Panc1 (cell line): Measurements from ENCODE around the gene APOO. TPM values are rescaled to one million over a fixed set of nuclear protein-coding genes. Genes with fewer than 3 reads are reported as not detected.

Experiments
- ATAC-seq: fragments of 200-7000 bp; cut with Tn5 transposase; 2 replicates; pipeline ENCODE4 v1.9.1; 2020; ENCODE audit warnings: mild to moderate bottlenecking, moderate library complexity
- BruUV-seq: library from RNA; stranded (reverse); fragments of 400-500 nt; replicated peaks from 2 replicates; lab custom pipeline; 2021; lab: Mats Ljungman, UMichigan
- CTCF ChIA-PET: fragments of 300-600 bp; sonication (Branson Sonifier 250); formaldehyde crosslinking; loops from one replicate; lab custom pipeline; 2022; ENCODE audit warnings: antibody characterized with exemption; lab: Charles Lee
- POLR2A ChIA-PET: fragments of 300-600 bp; sonication (Branson Sonifier 250); formaldehyde crosslinking; loops from one replicate; lab custom pipeline; 2022; ENCODE audit warnings: antibody characterized with exemption; lab: Charles Lee
- DNase-seq: peaks from one replicate; pipeline ENCODE4 v3.0.0-alpha.2; 2010; ENCODE audit warnings: low read depth, low spot score
- H3K27ac ChIP-seq: 2 replicates; pipeline ENCODE4 v1.5.1; 2011; ENCODE audit warnings: mild to moderate bottlenecking, low read length, inconsistent platforms
- H3K27me3 ChIP-seq: fragments of 200-500 bp; sonication (Bioruptor generic); 2 replicates; pipeline ENCODE4 v1.6.0; 2014; ENCODE audit warnings: low read length, inconsistent platforms; ENCODE audit not compliant: control insufficient read depth, insufficient read depth
- H3K36me3 ChIP-seq: fragments of 200-500 bp; sonication (Bioruptor generic); 2 replicates; pipeline ENCODE4 v1.5.1; 2014; ENCODE audit warnings: inconsistent platforms, mild to moderate bottlenecking, low read length, moderate library complexity; ENCODE audit not compliant: control insufficient read depth, insufficient read depth
- H3K4me1 ChIP-seq: 2 replicates; pipeline ENCODE4 v1.5.1; 2011; ENCODE audit warnings: inconsistent platforms, mild to moderate bottlenecking, low read length, moderate library complexity; ENCODE audit not compliant: control insufficient read depth, insufficient read depth
- H3K4me3 ChIP-seq, 2 experiments: 2 replicates each; pipeline ENCODE4 v1.5.1; 2011 to 2012; ENCODE audit warnings: low read depth in 2 of 2, low read length in 2 of 2, mild to moderate bottlenecking in 2 of 2, inconsistent platforms in 1 of 2, moderate library complexity in 1 of 2
- H3K9me3 ChIP-seq: fragments of 200-500 bp; sonication (Bioruptor generic); 2 replicates; pipeline ENCODE4 v1.5.1; 2014; ENCODE audit warnings: low read depth, mild to moderate bottlenecking, inconsistent platforms, low read length, moderate library complexity; ENCODE audit not compliant: control insufficient read depth, insufficient read depth
- POLR2AphosphoS5 ChIP-seq: IDR thresholded peaks from 2 replicates; pipeline ENCODE4 v1.6.1; 2012; ENCODE audit warnings: mild to moderate bottlenecking, low read depth, low read length, moderate library complexity
- REST ChIP-seq, 2 experiments: IDR thresholded peaks; 2 replicates each; pipeline ENCODE4 v1.6.1; 2011 to 2012; ENCODE audit warnings: low read depth in 2 of 2, control low read depth in 1 of 2, low read length in 1 of 2, mild to moderate bottlenecking in 1 of 2, moderate library complexity in 1 of 2; ENCODE audit not compliant: insufficient read depth in 1 of 2
- SIN3A ChIP-seq: IDR thresholded peaks from 2 replicates; pipeline ENCODE4 v1.6.1; 2012; ENCODE audit warnings: low read depth, mild to moderate bottlenecking, low read length, moderate library complexity, borderline replicate concordance; ENCODE audit not compliant: insufficient read depth
- TCF7L2 ChIP-seq: IDR thresholded peaks from 2 replicates; pipeline ENCODE4 v1.6.1; 2011; ENCODE audit warnings: mild to moderate bottlenecking, low read depth, low read length, inconsistent platforms
- in situ Hi-C: cut with HindIII; loops from 2 replicates; pipeline ENCODE4 v1.10.0; 2016; ENCODE audit warnings: low sequenced_read_pairs, low pct_unique_long_range_greater_than_20kb
- intact Hi-C: fragments of 100-400 bp; cut with micrococcal nuclease; formaldehyde crosslinking; loops from one replicate; pipeline ENCODE4 v1.10.0; 2022; ENCODE audit not compliant: unreplicated experiment
- total RNA-seq: library from RNA; stranded (reverse); gene quantifications from one replicate; pipeline ENCODE4 v1.2.1, GENCODE V29; 2021; ENCODE audit not compliant: unreplicated experiment
- TF ChIP-seq, protein P1 (sequence below): fragments of 450-650 bp; IDR thresholded peaks from 2 replicates; pipeline ENCODE4 v1.5.1; 2017; ENCODE audit warnings: mild to moderate bottlenecking

The APOO gene
- total RNA-seq, 1 experiment from 2014 or later, result 36.8 TPM

DNA sequence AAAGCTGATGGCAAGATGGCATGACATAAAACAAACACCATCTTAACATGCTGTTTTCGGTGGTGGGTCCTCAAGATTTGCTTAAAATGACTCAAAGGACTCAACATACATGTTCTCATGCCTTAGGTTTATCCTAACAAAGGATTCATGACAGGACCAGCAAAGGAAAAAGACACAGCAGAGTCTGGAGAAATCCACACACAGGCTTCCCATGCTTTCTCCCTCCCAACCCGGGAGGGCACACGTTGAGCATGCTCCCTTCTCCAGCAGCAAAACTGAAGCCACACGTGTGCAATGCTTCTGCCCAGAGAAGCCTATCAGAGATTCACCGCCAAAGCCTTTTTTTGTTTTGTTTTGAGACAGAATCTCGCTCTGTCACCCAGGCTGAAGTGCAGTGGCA lies 84.9 kb downstream of the APOO start:
- H3K4me3 ChIP-seq, result no peak overlapping the region
- DNase-seq (no peak), ATAC-seq (peak; percentile 51; the same call in 1 of the 2 replicates)
- peaks cover 3% of the 10 kb centered on the region; the same call in 1 of the 2 replicates for H3K4me1 ChIP-seq
- peak overlapping the region; percentile 65 for H3K27ac ChIP-seq
- POLR2A ChIA-PET, result no interaction called here
- no TSS peak for BruUV-seq
- in situ Hi-C loops, result no loop called here
- intact Hi-C loops, result no loop called here
- no peaks in the 10 kb centered on the region for H3K36me3 ChIP-seq
- CTCF ChIA-PET, result no interaction called here
- H3K27me3 ChIP-seq, result no peaks in the 10 kb centered on the region
- no peaks in the 10 kb centered on the region for H3K9me3 ChIP-seq
- no peak for TF ChIP-seq SIN3A
- TF ChIP-seq, protein P1, sequence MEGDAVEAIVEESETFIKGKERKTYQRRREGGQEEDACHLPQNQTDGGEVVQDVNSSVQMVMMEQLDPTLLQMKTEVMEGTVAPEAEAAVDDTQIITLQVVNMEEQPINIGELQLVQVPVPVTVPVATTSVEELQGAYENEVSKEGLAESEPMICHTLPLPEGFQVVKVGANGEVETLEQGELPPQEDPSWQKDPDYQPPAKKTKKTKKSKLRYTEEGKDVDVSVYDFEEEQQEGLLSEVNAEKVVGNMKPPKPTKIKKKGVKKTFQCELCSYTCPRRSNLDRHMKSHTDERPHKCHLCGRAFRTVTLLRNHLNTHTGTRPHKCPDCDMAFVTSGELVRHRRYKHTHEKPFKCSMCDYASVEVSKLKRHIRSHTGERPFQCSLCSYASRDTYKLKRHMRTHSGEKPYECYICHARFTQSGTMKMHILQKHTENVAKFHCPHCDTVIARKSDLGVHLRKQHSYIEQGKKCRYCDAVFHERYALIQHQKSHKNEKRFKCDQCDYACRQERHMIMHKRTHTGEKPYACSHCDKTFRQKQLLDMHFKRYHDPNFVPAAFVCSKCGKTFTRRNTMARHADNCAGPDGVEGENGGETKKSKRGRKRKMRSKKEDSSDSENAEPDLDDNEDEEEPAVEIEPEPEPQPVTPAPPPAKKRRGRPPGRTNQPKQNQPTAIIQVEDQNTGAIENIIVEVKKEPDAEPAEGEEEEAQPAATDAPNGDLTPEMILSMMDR, result no peak
- no peak for TF ChIP-seq POLR2AphosphoS5
- TF ChIP-seq TCF7L2, result no peak
- no peak for TF ChIP-seq REST (IDR thresholded peaks at IDR 0.05; ENCODE audit: insufficient read depth in 1 of 2, low read depth in 2 of 2, low read length in 1 of 2)

DNA sequence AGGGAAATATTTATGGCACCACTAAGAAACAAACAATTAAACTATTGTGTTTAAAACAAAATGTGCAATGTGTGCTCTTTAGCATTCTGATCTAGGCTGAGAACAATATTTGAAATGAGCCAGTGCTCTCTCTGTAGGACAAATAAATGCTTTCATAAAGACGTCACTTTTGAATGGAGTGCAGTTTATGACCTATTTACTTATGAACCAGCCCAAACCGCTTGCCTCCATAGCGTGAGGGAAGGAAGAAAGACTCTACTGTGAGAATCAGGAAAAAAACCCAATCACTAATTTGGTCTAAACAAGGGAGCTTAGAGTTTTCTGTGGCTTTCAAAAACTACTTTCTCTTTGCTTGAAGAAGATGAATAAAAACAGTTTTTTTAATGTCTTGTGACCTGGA lies 85.3 kb downstream of the APOO start:
- H3K27me3 ChIP-seq, result no peaks in the 10 kb centered on the region
- no TSS peak for BruUV-seq
- peak overlapping the region; percentile 65 for H3K27ac ChIP-seq
- in situ Hi-C loops, result no loop called here
- DNase-seq (no peak), ATAC-seq (peak; percentile 81)
- peaks cover 3% of the 10 kb centered on the region; the same call in 1 of the 2 replicates for H3K4me1 ChIP-seq
- POLR2A ChIA-PET, result no interaction called here
- no peak overlapping the region for H3K4me3 ChIP-seq
- TF ChIP-seq SIN3A, result no peak
- no peak for TF ChIP-seq TCF7L2
- no peak for TF ChIP-seq REST (IDR thresholded peaks at IDR 0.05; ENCODE audit: insufficient read depth in 1 of 2, low read depth in 2 of 2, low read length in 1 of 2)
- no peak for TF ChIP-seq POLR2AphosphoS5
- TF ChIP-seq, protein P1, result no peak
- no peaks in the 10 kb centered on the region for H3K36me3 ChIP-seq
- intact Hi-C loops, result no loop called here
- H3K9me3 ChIP-seq, result no peaks in the 10 kb centered on the region
- CTCF ChIA-PET, result no interaction called here
